ENCODE results near the gene C1orf174. TPM values are rescaled to one million over a fixed set of nuclear protein-coding genes. Genes with fewer than 3 reads are reported as not detected.

C1orf174 gene
- total RNA-seq, 3 donors from 2014 or later (not counting 1 experiment from before 2014, with no cell fraction given), result 52.9 to 62.3 (median 61.5) TPM

- TF ChIP-seq, protein P1, sequence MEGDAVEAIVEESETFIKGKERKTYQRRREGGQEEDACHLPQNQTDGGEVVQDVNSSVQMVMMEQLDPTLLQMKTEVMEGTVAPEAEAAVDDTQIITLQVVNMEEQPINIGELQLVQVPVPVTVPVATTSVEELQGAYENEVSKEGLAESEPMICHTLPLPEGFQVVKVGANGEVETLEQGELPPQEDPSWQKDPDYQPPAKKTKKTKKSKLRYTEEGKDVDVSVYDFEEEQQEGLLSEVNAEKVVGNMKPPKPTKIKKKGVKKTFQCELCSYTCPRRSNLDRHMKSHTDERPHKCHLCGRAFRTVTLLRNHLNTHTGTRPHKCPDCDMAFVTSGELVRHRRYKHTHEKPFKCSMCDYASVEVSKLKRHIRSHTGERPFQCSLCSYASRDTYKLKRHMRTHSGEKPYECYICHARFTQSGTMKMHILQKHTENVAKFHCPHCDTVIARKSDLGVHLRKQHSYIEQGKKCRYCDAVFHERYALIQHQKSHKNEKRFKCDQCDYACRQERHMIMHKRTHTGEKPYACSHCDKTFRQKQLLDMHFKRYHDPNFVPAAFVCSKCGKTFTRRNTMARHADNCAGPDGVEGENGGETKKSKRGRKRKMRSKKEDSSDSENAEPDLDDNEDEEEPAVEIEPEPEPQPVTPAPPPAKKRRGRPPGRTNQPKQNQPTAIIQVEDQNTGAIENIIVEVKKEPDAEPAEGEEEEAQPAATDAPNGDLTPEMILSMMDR (IDR thresholded peaks at IDR 0.05), result no peak
- Histone ChIP-seq H3K27ac (ENCODE audit: low read length) (no peak overlapping the region), H3K9me3 (ENCODE audit: control insufficient read depth, insufficient read depth, low read length) (no peaks in the 10 kb centered on the region), H3K36me3 (ENCODE audit: control insufficient read depth, insufficient read depth, low read length) (no peaks in the 10 kb centered on the region), H3K27me3 (ENCODE audit: control insufficient read depth, insufficient read depth, low read length) (no peaks in the 10 kb centered on the region), H3K4me3 (ENCODE audit: low read length) (no peak overlapping the region), H3K4me1 (ENCODE audit: control insufficient read depth, insufficient read depth, low read length) (no peaks in the 10 kb centered on the region)
- no peaks in the 10 kb centered on the region for H3K9me3 Mint-ChIP-seq
- H3K36me3 Mint-ChIP-seq, result no peaks in the 10 kb centered on the region
- ATAC-seq, result no peak
- H3K27me3 Mint-ChIP-seq (ENCODE audit: low read depth in 2 of 2), result no peaks in the 10 kb centered on the region
- intact Hi-C loops (cut with micrococcal nuclease), result no loop called here
- no peak overlapping the region for H3K4me3 Mint-ChIP-seq
- H3K4me1 Mint-ChIP-seq, result no peaks in the 10 kb centered on the region
- H3K27ac Mint-ChIP-seq, result no peak overlapping the region
- 88% methylated on average over 25 of the region's 25 CpGs for WGBS (ENCODE audit: insufficient coverage)
- no peak for DNase-seq
Observed at GRCh38 chr1:3923378-3924185, 23.5 kb upstream of the C1orf174 start.

GRCh38 chr1:3922851-3923250 is 22.8 kb upstream of the C1orf174 start:
- 84% methylated on average over 6 of the region's 6 CpGs for WGBS (ENCODE audit: insufficient coverage)
- H3K4me1 ChIP-seq (ENCODE audit: control insufficient read depth, insufficient read depth, low read length), result no peaks in the 10 kb centered on the region
- Mint-ChIP-seq H3K9me3 (no peaks in the 10 kb centered on the region), H3K27ac (no peak overlapping the region), H3K4me1 (no peaks in the 10 kb centered on the region), H3K36me3 (no peaks in the 10 kb centered on the region), H3K4me3 (no peak overlapping the region), H3K27me3 (ENCODE audit: low read depth in 2 of 2) (peaks cover 0 to 3% of the 10 kb centered on the region in 2 donors)
- intact Hi-C loops (cut with micrococcal nuclease), result no loop called here
- H3K27ac ChIP-seq (ENCODE audit: low read length), result no peak overlapping the region
- no peak for DNase-seq
- H3K9me3 ChIP-seq (ENCODE audit: control insufficient read depth, insufficient read depth, low read length), result no peaks in the 10 kb centered on the region
- TF ChIP-seq, protein P1 (IDR thresholded peaks at IDR 0.05), result no peak
- ATAC-seq, result no peak
- no peaks in the 10 kb centered on the region for H3K36me3 ChIP-seq (ENCODE audit: control insufficient read depth, insufficient read depth, low read length)
- H3K4me3 ChIP-seq (ENCODE audit: low read length), result no peak overlapping the region
- no peaks in the 10 kb centered on the region for H3K27me3 ChIP-seq (ENCODE audit: control insufficient read depth, insufficient read depth, low read length)

GRCh38 chr1:3922201-3922725 is 22.2 kb upstream of the C1orf174 start:
- TF ChIP-seq, protein P1 (IDR thresholded peaks at IDR 0.05), result no peak
- H3K27ac ChIP-seq (ENCODE audit: low read length), result no peak overlapping the region
- no peaks in the 10 kb centered on the region for H3K36me3 ChIP-seq (ENCODE audit: control insufficient read depth, insufficient read depth, low read length)
- Mint-ChIP-seq H3K36me3 (no peaks in the 10 kb centered on the region), H3K27ac (no peak overlapping the region), H3K4me3 (no peak overlapping the region), H3K27me3 (ENCODE audit: low read depth in 2 of 2) (peaks cover 0 to 3% of the 10 kb centered on the region in 2 donors), H3K9me3 (no peaks in the 10 kb centered on the region), H3K4me1 (no peaks in the 10 kb centered on the region)
- H3K4me1 ChIP-seq (ENCODE audit: control insufficient read depth, insufficient read depth, low read length), result no peaks in the 10 kb centered on the region
- H3K9me3 ChIP-seq (ENCODE audit: control insufficient read depth, insufficient read depth, low read length), result no peaks in the 10 kb centered on the region
- WGBS (ENCODE audit: insufficient coverage), result 84% methylated on average over 5 of the region's 6 CpGs
- ATAC-seq, result no peak
- H3K27me3 ChIP-seq (ENCODE audit: control insufficient read depth, insufficient read depth, low read length), result no peaks in the 10 kb centered on the region
- peak in 1 of 2 donors; percentile 41 for DNase-seq
- no peak overlapping the region for H3K4me3 ChIP-seq (ENCODE audit: low read length)
- intact Hi-C loops (cut with micrococcal nuclease), result no loop called here

Measured in natural killer cell (primary cell).